CD4-positive, alpha-beta T cell treated with Interleukin-4 for 4 hours (primary cell): ENCODE results near the gene FSHB.
A peak's percentile ranks its signal among the peaks of the same experiment; 100 is the strongest.

Experiments
- DNase-seq: peaks from one replicate; pipeline ENCODE4 v3.0.0-alpha.2; 2020

FSHB gene

GRCh38 chr11:30270671-30271070 is 39.9 kb downstream of the FSHB start:
- no peak for DNase-seq

DNA sequence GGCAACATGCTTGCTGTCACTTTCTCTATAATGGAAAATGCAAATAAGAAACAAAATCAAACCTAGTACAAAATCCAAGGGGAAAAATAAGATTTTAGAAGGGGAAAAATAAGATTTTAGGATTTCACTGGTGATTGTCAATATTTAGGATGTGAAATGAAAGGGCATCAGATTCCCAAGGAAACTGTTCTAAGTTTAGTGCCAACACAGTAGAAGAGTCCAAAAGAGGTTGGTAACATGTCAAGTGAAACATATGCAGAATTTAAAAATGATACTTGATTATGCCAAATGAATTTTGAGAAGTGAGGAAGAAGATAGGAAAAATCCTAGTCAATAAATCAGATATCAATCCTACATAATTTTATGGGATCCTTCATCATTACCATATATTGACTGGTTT is 46.4 kb downstream of the FSHB start:
- no peak for DNase-seq

- no peak for DNase-seq
Measured at GRCh38 chr11:30279796-30280195, 49.0 kb downstream of the FSHB start.

GRCh38 chr11:30281476-30282288 is 50.9 kb downstream of the FSHB start:
- no peak for DNase-seq

DNA sequence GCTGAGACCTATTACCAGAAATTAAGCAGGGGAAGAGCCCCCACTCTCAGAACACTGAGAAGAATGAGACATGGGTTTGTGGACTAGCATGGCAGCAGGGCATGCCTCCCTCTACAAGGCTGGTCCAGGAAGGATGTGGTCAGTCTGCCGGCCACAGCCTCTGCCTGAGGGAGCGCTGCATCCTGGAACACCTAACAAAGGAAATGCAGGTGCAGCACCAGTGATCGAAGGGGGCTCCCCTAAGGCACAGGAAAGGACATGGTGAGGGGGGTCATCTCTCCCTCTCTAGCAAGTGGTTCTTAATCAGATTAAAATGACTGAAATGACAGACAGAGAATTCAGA is 51.4 kb downstream of the FSHB start:
- DNase-seq = peak; percentile 12
